DMS53 (cell line): ENCODE results near the gene CACNB4.
A peak's percentile ranks its signal among the peaks of the same experiment; 100 is the strongest.
"Not testable (repeated sequence)": the region's sequence is repeated elsewhere in the genome, so short reads cannot be mapped to it uniquely, and the experiment has no call there.

ENCODE experiments used
- DNase-seq: peaks from one replicate; lab custom pipeline; 2025; lab: John Stamatoyannopoulos, UW

CACNB4 gene

GRCh38 chr2:152019732-152020131 lies 79.1 kb downstream of the CACNB4 start:
- DNase-seq, result no peak

- no peak for DNase-seq
Observed at GRCh38 chr2:152016181-152017120, 82.4 kb downstream of the CACNB4 start.

GRCh38 chr2:152015552-152015951 lies 83.3 kb downstream of the CACNB4 start:
- DNase-seq, result no peak

- no peak for DNase-seq
Observed at GRCh38 chr2:152012697-152013096, 86.1 kb downstream of the CACNB4 start.

- DNase-seq, result no peak
Observed at GRCh38 chr2:152011724-152012123, 87.1 kb downstream of the CACNB4 start.

- DNase-seq, result no peak
Observed at GRCh38 chr2:152005607-152006006, 93.2 kb downstream of the CACNB4 start.

GRCh38 chr2:152003283-152003682 lies 95.6 kb downstream of the CACNB4 start:
- DNase-seq, result not testable (repeated sequence)

GRCh38 chr2:151999053-151999452 lies 99.8 kb downstream of the CACNB4 start:
- DNase-seq, result peak; percentile 58

GRCh38 chr2:151996243-151997003 lies 102.4 kb downstream of the CACNB4 start:
- DNase-seq, result peak; percentile 9

- DNase-seq, result no peak
Observed at GRCh38 chr2:151995161-151995557, 103.7 kb downstream of the CACNB4 start.

- not testable (repeated sequence) for DNase-seq
Observed at GRCh38 chr2:151994178-151994577, 104.7 kb downstream of the CACNB4 start.

GRCh38 chr2:151991010-151991409 lies 107.8 kb downstream of the CACNB4 start:
- DNase-seq, result no peak

- peak; percentile 1 for DNase-seq
Observed at GRCh38 chr2:151989378-151989777, 109.5 kb downstream of the CACNB4 start.

- no peak for DNase-seq
Observed at GRCh38 chr2:151987484-151987883, 111.4 kb downstream of the CACNB4 start.

GRCh38 chr2:151984424-151985083 lies 114.3 kb downstream of the CACNB4 start:
- no peak for DNase-seq

- no peak for DNase-seq
Observed at GRCh38 chr2:151983221-151983620, 115.6 kb downstream of the CACNB4 start.

- DNase-seq, result no peak
Observed at GRCh38 chr2:151981886-151982285, 117.0 kb downstream of the CACNB4 start.

GRCh38 chr2:151979694-151980093 lies 119.2 kb downstream of the CACNB4 start:
- no peak for DNase-seq

GRCh38 chr2:151978709-151979108 lies 120.1 kb downstream of the CACNB4 start:
- DNase-seq, result no peak

- no peak for DNase-seq
Observed at GRCh38 chr2:151977631-151978030, 121.2 kb downstream of the CACNB4 start.

GRCh38 chr2:151976945-151977353 lies 121.9 kb downstream of the CACNB4 start:
- DNase-seq, result no peak
